Gastrocnemius medialis (tissue), 4 donors: ENCODE results near the gene TAF11L4.

Source experiments
- CTCF ChIP-seq, 5 experiments: fragments of 450-650 bp in 3 of 5; fragments of 200-600 bp in 2 of 5; sonication (generic) in 2 of 5; IDR thresholded peaks in 4 of 5; conservative IDR thresholded peaks in 1 of 5; 1 replicate in 4 of 5; 2 replicates in 1 of 5; pipeline ENCODE4 v1.5.1; 2016 to 2019; ENCODE audit warnings: antibody characterized with exemption in 5 of 5, mild to moderate bottlenecking in 3 of 5, moderate library complexity in 3 of 5
- POLR2A ChIP-seq, 2 donors: fragments of 450-650 bp; IDR thresholded peaks; one replicate each; pipeline ENCODE4 v1.6.1; 2017; ENCODE audit warnings: antibody characterized with exemption in 2 of 2, mild to moderate bottlenecking in 2 of 2, moderate library complexity in 2 of 2

- TF ChIP-seq CTCF (IDR thresholded peaks at IDR 0.05 in 4 of 5, conservative IDR thresholded peaks at IDR 0.05 in 1 of 5) (no peak), POLR2A (IDR thresholded peaks at IDR 0.05) (no peak)
These were observed 9.8 kb upstream of the TAF11L4 start for GRCh38 chr5:17511775-17512325.
